GM19467 (cell line): ENCODE data around the gene FOXG1.

Source experiments
- ATAC-seq: cut with Tn5 transposase; IDR thresholded peaks from one replicate; pipeline ENCODE4 v1.9.1; 2021; ENCODE audit warnings: mild to moderate bottlenecking, moderate library complexity; ENCODE audit not compliant: unreplicated experiment

FOXG1 gene

DNA sequence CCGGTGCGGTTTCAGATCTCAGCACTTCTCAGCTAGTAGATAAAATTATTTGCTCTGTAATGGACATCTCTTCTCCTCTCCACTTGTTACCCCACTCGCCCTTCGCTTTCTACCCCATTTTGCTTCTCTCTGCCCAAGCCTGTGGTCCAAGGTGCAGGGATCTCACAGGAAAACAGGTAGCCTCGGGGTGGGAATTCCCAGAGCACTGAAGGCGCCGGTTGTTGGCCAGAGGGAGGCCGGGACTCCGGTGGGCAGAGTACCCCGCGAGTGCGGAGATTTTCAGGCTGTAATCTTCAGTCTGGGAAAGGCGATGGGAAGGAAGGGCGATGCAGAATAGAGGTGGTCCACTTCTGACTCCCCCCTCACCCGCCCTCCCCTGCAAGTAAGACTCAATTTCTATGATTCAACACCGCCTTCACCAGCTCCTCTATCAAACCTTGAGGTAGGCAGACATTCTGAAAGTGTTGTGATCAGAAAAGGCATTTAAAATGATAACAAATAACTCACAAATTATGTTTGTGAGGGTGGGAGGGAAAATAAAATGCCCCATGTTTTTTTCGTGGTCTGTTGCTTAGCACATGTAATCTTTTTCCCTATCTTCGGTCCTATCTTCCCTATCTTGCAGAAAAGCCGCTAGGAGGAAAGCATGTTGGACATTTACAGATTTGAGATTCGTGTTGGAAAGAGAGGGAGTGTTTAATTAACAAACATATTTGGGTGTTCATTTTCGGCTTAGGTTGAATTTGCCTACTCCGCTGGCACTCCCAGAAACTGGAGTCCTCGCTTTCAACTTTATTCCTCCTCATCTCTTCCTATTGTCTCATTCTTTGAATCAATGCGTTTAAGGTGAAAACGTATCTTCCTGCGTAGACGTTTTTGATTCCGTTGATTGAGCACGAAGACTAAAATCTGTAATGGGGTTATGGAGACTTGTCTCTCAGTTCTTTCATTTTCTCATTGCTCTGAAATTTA lies 8.5 kb downstream of the FOXG1 start:
- no peak for ATAC-seq

DNA sequence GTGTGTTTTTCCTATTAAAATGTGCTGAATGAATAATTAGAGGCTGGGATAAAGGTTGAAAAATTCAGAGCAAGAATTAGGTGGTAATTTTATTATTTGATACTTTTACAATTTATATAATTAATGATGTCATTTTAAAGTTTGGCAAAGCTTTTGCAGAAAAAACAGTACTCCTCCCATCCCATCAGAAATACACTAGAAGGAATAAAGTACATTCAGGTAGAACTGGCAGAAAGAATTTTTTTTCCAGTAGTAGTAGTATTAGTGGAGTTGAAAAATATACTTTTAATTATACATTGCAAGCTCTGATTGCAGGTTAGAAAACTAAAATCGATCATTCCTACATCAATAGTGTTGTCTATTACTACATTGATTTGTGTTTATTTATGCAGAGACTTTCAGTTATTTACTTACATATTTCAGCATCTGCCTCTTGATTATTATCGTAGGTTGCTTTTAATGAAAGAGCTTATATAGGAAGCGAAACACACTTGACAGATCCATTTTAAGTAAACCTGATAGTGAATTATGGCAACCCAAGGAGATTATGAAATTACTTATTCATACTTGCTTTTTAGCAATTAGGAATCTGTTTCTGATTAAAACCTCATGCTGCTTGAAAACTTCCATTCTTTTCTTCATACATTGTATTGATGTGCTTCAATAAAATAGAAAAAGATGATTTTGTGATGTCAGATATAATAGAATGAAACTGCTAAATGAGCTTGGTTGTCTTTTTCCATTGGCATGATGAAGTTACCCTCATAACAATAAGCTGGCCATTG lies 10.1 kb downstream of the FOXG1 start:
- ATAC-seq: no peak

DNA sequence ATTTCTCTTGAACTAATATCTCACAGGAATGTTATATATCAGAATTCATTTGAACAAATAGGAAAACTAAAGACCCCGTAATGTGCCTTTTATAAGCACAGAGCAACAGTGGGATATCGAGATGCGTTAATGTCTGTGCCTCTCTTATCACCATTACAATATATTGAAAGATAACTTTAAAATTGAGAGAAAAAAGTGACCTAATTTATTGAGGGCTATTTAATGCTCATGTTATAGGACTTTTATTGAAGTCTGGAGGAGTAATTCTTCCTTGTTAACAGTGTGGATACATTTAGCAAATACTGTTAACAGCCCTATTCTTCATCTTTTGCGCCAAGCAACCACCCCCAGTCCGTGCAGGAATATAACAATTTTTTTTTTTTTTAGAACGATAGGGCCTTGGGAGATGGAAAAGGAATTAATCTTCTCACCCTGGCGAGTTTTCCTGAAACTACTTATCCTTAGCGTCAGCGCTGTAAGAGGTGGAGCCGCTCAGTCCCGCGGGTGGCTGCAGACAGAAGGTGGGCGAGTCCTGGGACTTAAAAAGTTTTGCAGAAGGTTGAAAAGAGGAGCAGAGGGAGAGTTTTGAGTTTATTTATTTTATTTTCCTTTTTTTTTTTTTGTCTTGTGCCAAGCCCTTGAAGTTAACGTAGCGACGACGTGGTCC lies 11.0 kb downstream of the FOXG1 start:
- ATAC-seq: no peak

DNA sequence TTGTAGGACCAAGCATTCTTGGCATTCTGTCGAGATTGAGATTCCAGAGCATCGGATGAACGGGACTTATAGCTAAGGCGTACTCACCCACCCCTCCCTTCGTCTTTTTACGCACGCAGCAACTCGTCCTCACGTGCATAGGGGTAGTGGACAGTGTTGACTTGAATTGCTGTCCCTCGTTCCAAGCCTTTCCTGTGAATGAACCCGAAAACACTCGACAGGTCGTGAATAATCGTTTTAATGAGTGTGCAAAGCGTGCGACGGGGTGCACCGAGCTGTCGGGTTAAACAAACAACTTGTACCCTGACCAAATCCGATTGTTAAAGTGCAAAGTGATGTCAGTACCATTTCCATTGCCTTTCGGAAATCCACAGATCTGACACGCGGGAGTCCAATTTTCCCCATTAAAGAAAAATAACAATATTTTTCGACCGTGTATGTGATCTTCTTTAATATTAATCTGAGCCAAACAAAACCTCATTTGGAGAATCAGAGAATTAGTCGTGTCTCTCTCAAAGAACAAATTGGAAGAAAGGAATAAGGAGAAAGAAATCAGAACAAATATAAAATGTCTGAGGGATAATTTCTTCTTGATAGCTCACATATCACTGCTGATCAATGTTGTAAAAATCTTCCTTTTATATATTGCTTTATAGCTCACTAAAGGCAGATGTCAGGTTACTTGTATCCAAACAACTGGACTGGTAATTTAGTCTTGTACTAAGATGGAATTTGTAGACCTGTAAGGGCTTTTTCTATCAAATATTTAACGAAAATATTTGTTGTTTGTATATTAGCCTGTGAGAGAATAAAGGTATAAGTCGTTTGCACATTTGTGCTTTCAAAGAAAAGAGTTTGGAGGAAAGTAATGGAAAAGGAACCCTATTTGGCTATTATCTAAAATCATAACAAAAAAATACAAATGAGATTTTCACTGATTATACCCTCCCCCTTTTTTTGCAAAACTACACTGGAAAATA lies 11.8 kb downstream of the FOXG1 start:
- ATAC-seq: no peak

DNA sequence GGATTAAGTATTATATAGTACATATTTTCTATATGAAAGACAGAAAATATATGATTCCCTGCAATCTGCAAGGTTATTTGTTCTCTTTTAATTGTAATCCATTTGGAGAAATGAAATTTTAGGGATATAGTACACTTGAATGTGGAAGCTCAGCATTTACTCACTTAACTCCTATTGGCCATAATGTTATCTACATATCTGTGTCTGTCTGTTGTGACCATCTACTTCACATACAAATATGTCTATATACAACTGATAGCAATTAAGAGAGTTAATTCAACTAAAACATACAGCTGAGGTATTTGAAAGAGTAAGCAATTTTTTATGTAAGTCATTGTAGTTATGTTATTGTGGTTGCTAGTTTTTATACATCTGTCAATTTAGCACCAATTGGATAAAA lies 12.9 kb downstream of the FOXG1 start:
- ATAC-seq: no peak

DNA sequence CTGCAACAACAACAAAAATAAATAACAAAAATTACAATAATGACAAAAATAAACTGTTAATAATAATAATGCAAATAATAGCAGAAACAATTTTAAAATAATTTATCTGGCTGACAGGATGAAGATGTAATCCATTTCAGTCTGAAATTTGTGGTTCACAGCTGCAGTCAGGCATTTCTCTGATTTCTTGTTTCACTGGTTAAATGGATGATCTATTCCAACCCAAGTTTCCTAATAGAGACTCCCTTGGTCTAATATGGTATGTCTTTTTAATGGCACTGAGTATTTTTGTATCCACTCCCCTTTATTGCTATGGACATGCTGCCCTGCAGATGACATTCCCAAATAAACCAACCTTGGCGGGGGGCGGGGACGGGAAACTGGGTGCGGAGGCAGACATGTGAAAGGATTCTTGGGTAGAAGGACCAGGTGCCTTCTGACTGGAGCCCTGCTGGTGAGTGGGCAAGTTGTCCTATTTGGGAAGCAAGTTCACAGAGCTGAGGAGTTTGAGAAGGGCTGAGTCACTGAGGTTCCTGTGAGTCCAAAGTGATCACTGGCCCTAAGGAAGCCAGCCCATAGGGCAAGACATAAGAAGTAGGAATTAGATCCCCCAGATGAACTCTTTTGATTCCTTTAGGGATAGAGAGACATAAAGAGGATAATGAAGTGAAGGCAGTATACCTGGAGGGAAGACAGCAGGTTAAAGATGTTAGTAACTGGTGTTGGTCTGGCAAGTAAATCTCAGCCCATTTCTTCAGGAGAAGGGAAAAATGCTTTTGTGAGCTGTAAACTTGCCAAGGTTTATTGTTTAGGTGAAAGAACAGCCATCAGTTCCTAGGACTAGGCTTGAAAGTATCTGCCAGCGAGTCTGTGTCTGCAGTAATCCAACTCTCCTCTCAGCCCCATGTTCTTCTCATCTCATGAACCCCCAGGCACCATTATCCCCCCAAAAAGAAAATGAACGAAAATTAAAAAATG lies 14.5 kb downstream of the FOXG1 start:
- ATAC-seq: no peak

DNA sequence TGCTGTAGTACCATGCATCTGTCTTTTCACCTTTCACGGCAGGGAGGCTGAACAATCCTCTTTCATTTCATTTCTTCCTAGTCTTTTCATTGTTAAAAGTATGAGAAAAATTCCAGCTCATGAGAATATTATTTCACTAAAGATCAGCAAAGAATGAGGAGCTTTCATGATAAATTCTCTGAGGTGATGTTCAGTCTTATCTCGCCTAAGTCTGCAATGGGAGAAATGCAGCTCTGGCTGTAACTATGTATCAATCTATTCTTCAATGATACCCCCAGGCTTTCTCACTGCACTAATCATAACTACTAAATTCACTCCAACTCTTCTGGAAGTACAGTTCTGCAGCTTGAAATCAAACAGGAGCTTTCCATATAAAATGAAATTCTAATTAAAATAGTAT lies 15.7 kb downstream of the FOXG1 start:
- ATAC-seq: no peak

DNA sequence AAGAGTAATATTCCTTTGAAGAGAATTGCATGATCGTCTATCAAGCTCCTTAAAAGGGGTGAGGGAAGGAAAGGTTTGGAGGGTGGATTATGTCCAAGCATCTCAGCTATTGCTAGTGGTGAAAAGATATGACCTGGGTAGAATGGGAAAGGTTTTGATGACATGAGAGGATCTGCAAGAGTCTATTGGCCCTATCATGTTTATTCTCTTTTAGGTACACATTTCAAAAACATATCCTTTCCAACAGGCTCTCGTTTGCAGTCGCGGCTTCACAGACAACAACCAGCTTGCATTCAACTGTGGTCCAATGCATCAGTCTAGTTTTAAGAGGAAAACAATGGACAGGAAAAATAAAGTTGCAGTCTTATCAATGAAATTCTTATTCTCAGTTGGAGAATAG lies 17.1 kb downstream of the FOXG1 start:
- ATAC-seq: no peak

DNA sequence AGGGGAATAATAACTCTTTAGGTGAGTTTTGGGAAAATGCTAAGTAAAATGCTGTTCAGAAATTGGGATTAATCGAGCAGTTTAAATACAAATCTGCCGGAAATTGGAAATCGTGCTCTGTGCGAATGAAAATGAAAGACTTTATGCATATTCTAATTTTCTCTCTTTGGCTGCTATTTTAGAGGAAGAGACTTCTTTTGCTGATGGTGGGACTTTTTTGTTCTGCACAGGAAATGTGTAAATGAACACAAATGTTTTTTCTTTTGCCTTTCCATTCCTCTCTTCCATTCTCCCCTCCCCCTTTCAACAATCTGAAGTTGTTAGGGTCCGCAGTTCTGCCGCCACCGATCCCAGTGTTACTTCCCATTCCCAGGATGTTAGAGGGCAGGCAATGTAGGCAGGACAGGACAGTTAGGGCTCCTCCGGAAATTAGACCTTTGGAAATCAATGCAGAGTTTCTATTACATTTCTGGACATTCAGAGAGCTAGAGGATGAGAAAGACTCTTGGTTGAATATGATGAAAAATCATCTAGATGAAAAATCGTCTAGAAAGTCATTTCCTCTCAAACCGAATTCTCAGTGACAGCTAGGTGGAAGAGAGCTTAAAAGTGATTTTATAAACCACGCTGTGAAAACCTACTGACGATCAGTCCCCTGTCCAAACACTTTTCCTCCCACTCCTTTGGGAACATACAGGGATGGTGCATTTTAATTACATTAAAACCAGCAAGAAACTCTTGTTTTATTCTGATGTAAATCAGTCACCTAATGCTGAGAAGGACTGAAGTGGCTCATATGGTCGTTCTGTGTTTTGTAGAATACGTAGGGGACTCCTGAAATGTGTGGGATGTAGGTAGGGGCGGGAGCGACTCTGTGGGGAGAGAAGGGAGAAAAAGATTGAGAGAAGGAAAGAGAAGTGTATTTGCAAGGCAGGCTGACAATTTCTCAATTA lies 17.8 kb downstream of the FOXG1 start:
- no peak for ATAC-seq

DNA sequence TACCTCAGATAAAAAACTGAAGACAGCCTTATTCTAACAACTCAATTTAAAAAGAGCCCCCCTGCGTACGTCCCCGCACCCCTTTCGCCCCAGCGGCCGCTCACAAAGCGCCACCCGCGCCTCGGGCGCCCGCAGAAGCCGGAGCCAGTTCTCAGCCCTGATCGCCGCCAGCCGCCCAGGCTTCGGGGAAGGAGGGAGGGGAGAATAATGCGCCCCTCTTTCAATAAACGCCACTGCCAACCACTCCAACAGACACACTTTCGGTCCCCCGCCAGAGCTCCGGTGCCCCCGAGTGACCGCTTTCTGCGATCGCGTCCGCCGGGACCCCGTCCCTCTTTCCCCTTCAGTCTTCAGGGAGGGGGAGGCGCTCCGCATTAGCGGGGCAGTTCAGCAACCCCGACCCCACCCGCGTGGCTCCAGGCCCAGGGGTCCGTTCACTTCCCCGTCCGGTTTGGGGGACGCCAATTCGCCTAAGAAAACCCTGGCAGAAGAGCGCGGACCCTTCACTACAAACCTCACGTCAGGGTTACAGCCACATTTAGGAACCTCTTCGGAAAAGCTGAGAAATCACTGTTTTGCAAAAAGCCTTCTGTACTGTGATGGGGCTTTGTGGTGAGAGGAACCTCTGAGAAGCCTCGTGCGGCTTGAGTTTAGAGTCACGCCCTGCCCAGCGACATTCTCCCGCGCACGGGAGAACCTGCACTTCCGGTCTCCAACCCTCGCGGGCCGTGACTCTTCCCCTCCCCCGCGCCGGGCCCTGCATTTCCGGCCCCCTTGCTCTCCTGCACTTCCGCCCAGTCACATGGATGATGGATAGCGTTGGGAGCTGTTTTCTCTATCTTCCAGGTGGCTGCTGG lies 18.7 kb downstream of the FOXG1 start:
- no peak for ATAC-seq

DNA sequence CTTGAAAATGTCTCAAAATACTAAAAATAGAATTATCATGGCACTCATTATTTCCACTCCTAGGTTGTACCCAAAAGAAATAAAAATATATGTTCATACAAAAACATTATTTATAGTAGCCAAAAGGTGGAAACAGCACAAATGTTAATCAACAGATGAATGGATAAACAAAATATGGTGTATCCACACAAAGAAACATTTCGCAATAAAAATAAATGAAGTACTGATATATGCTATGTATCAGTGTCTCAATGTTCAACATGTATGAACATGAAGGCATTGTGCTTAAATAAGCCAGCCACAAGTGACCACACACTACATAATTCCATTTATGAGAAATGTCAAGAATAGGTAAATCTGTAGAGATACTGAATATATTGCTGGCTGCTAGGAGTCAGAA lies 40.9 kb downstream of the FOXG1 start:
- no peak for ATAC-seq

DNA sequence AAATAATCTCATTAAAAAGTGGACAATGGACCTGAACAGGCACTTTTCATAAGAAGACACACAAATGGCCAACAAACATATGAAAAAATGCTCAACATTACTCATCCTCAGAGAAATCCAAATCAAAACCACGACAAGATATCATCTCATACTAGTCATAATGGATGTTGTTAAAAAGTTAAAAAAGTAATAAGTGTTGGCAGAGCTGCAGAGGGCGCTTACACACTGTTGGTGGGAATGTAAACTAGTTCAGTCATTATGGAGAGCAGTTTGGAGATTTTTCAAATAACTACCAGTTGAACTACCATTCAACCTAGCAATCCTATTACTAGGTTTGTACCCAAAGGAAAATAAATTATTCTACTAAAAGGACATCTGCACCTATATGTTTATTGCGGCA lies 47.2 kb downstream of the FOXG1 start:
- no peak for ATAC-seq
